Endothelial cell (in vitro differentiated cells): ENCODE measurements around the gene CDH2. TPM values are rescaled to one million over a fixed set of nuclear protein-coding genes. Genes with fewer than 3 reads are reported as not detected.

Experiments used
- DNase-seq: peaks from one replicate; pipeline ENCODE4 v3.0.0; 2021; ENCODE audit warnings: low spot score
- H3K27ac Mint-ChIP-seq: one replicate; pipeline ENCODE4 v1.8.0; 2021; ENCODE audit warnings: mixed read lengths, inconsistent platforms; ENCODE audit not compliant: unreplicated experiment
- H3K27me3 Mint-ChIP-seq: one replicate; pipeline ENCODE4 v1.8.0; 2021; ENCODE audit warnings: mild to moderate bottlenecking, moderate library complexity, mixed read lengths, inconsistent platforms; ENCODE audit not compliant: unreplicated experiment
- H3K36me3 Mint-ChIP-seq: one replicate; pipeline ENCODE4 v1.8.0; 2021; ENCODE audit warnings: mild to moderate bottlenecking, low read depth, mixed read lengths, inconsistent platforms; ENCODE audit not compliant: unreplicated experiment
- H3K4me1 Mint-ChIP-seq: one replicate; pipeline ENCODE4 v1.8.0; 2021; ENCODE audit warnings: mild to moderate bottlenecking, mixed read lengths, inconsistent platforms; ENCODE audit not compliant: unreplicated experiment
- H3K4me3 Mint-ChIP-seq: one replicate; pipeline ENCODE4 v1.8.0; 2021; ENCODE audit warnings: mild to moderate bottlenecking, mixed read lengths, inconsistent platforms; ENCODE audit not compliant: unreplicated experiment
- H3K9me3 Mint-ChIP-seq: one replicate; pipeline ENCODE4 v1.8.0; 2021; ENCODE audit warnings: mixed read lengths, inconsistent platforms; ENCODE audit not compliant: unreplicated experiment
- CTCF ChIP-seq: fragments of 200-600 bp; sonication (generic); IDR thresholded peaks from one replicate; pipeline ENCODE4 v1.5.0; 2021; ENCODE audit warnings: antibody characterized with exemption; ENCODE audit not compliant: unreplicated experiment
- total RNA-seq: library from RNA; stranded (reverse); fragmentation: NEBNext Ultra II Directional; extraction: Animal tissue kit (Norgen Biotek cat#: 25700); gene quantifications from one replicate; pipeline ENCODE4 v1.2.1, GENCODE V29; 2021; ENCODE audit not compliant: unreplicated experiment

Gene CDH2
- total RNA-seq, 1 donor from 2014 or later, result 162 TPM

DNA sequence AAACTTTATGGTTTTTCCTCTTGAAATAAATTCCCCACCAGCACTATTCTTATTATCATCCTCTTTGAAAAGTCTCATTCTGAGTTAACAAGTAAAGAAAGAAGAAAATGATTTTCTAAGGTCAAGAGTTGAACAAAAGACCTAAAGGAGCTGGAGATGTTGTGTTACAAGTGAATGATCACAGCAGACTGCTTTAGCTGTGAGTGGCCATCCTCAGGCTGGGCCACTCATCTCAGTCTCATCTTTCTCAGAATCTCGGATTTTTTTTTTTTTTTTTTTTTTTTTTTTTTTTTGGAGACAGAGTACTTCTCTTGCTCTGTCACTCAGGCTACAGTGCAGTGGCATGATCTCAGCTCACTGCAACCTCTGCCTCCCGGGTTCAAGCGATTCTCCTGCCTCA is 133.3 kb downstream of the CDH2 start:
- no peak overlapping the region for H3K27ac Mint-ChIP-seq
- no peak for DNase-seq
- TF ChIP-seq CTCF, result no peak
- H3K27me3 Mint-ChIP-seq, result peaks cover 2% of the 10 kb centered on the region
- peaks cover 13% of the 10 kb centered on the region for H3K4me1 Mint-ChIP-seq
- H3K9me3 Mint-ChIP-seq, result no peaks in the 10 kb centered on the region
- H3K4me3 Mint-ChIP-seq, result no peak overlapping the region
- H3K36me3 Mint-ChIP-seq, result no peaks in the 10 kb centered on the region

DNA sequence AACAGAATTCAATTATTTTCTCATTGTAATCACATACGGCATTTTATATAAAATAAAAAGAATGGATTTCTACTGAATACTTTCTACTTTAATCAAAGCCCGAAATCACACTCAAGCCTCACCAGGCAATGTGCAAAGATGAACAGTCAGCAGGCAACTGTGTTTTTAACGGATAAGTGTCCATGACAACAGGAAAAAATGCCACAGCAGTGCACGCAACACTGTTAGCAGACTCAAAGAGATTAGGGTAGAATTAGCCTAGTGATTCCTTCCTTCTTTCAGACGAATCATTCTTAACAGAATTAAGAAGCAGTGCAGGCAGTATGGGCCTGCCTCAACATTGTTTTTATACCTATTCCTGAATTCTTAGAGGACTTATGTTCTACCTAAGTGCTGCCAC is 135.6 kb downstream of the CDH2 start:
- no peak for TF ChIP-seq CTCF
- Mint-ChIP-seq H3K4me1 (peaks cover 9% of the 10 kb centered on the region), H3K27ac (no peak overlapping the region), H3K27me3 (peaks cover 2% of the 10 kb centered on the region), H3K36me3 (no peaks in the 10 kb centered on the region), H3K9me3 (no peaks in the 10 kb centered on the region), H3K4me3 (no peak overlapping the region)
- DNase-seq, result no peak

- DNase-seq, result no peak
- H3K27me3 Mint-ChIP-seq, result peaks cover 2% of the 10 kb centered on the region
- H3K27ac Mint-ChIP-seq, result no peak overlapping the region
- TF ChIP-seq CTCF, result no peak
- peaks cover 9% of the 10 kb centered on the region for H3K4me1 Mint-ChIP-seq
- no peaks in the 10 kb centered on the region for H3K9me3 Mint-ChIP-seq
- H3K36me3 Mint-ChIP-seq, result no peaks in the 10 kb centered on the region
- H3K4me3 Mint-ChIP-seq, result no peak overlapping the region
Measured at GRCh38 chr18:28040716-28041115, 136.2 kb downstream of the CDH2 start.

- DNase-seq, result no peak
- no peaks in the 10 kb centered on the region for H3K9me3 Mint-ChIP-seq
- no peak overlapping the region for H3K27ac Mint-ChIP-seq
- no peak overlapping the region for H3K4me3 Mint-ChIP-seq
- H3K4me1 Mint-ChIP-seq, result peaks cover 9% of the 10 kb centered on the region
- no peaks in the 10 kb centered on the region for H3K36me3 Mint-ChIP-seq
- no peak for TF ChIP-seq CTCF
- H3K27me3 Mint-ChIP-seq, result peaks cover 2% of the 10 kb centered on the region
Measured at GRCh38 chr18:28040211-28040610, 136.7 kb downstream of the CDH2 start.

DNA sequence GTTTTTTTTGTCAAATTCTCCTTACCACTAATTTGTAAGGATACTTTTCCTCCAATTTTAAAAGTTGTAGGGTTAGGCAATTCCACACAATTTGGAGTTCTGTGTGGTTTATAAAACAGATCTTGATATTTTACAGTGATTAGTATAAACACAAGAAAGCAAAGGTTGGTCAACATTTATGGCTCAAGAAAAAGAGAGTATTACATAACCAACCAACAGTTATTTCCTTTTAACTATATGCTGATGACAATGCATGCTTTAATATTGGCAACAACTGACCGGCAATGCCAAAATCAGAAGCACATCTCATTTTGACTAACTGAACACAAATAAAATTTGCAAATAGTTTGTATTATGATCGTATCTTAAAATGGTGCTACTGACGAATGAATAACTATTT is 137.2 kb downstream of the CDH2 start:
- Mint-ChIP-seq H3K4me3 (no peak overlapping the region), H3K9me3 (no peaks in the 10 kb centered on the region), H3K4me1 (peaks cover 7% of the 10 kb centered on the region), H3K36me3 (no peaks in the 10 kb centered on the region), H3K27ac (no peak overlapping the region), H3K27me3 (peaks cover 2% of the 10 kb centered on the region)
- TF ChIP-seq CTCF, result no peak
- no peak for DNase-seq
